T-helper 1 cell treated with Interleukin-12 subunit alpha and Interleukin-12 subunit beta and Interleukin-4 antibody, amounts not matched to agents 30 μg/mL and 1 μg/mL, for 36 hours (primary cell): ENCODE results near the gene CHAC1.

Experiments used
- H3K27ac Mint-ChIP-seq: one replicate; pipeline ENCODE4 v1.8.0; 2021; ENCODE audit warnings: mild to moderate bottlenecking, mixed read lengths
- H3K27me3 Mint-ChIP-seq: one replicate; pipeline ENCODE4 v1.8.0; 2021; ENCODE audit warnings: low read depth, mixed read lengths
- H3K36me3 Mint-ChIP-seq: one replicate; pipeline ENCODE4 v1.8.0; 2021; ENCODE audit warnings: low read depth, mixed read lengths
- H3K4me1 Mint-ChIP-seq: one replicate; pipeline ENCODE4 v1.8.0; 2021; ENCODE audit warnings: low read depth, mixed read lengths
- H3K4me3 Mint-ChIP-seq: one replicate; pipeline ENCODE4 v1.8.0; 2021; ENCODE audit warnings: mild to moderate bottlenecking, moderate library complexity, mixed read lengths
- H3K9me3 Mint-ChIP-seq: one replicate; pipeline ENCODE4 v1.8.0; 2021; ENCODE audit warnings: mixed read lengths

The CHAC1 gene

GRCh38 chr15:40929660-40930429 is 23.4 kb upstream of the CHAC1 start:
- peak overlapping the region; percentile 73 for H3K4me3 Mint-ChIP-seq
- peaks cover 37% of the 10 kb centered on the region for H3K4me1 Mint-ChIP-seq
- peak overlapping the region; percentile 6 for H3K27ac Mint-ChIP-seq
- no peaks in the 10 kb centered on the region for H3K36me3 Mint-ChIP-seq
- no peaks in the 10 kb centered on the region for H3K9me3 Mint-ChIP-seq
- H3K27me3 Mint-ChIP-seq: peaks cover 75% of the 10 kb centered on the region

GRCh38 chr15:40930430-40931299 is 22.6 kb upstream of the CHAC1 start:
- H3K27me3 Mint-ChIP-seq: peaks cover 69% of the 10 kb centered on the region
- H3K9me3 Mint-ChIP-seq: no peaks in the 10 kb centered on the region
- peak overlapping the region; percentile 73 for H3K4me3 Mint-ChIP-seq
- no peaks in the 10 kb centered on the region for H3K36me3 Mint-ChIP-seq
- peak overlapping the region; percentile 55 for H3K27ac Mint-ChIP-seq
- peaks cover 37% of the 10 kb centered on the region for H3K4me1 Mint-ChIP-seq

GRCh38 chr15:40931300-40932142 is 21.8 kb upstream of the CHAC1 start:
- Mint-ChIP-seq H3K27me3 (peaks cover 63% of the 10 kb centered on the region), H3K9me3 (no peaks in the 10 kb centered on the region), H3K36me3 (no peaks in the 10 kb centered on the region), H3K27ac (peak overlapping the region; percentile 55), H3K4me1 (peaks cover 36% of the 10 kb centered on the region), H3K4me3 (peak overlapping the region; percentile 73)

DNA sequence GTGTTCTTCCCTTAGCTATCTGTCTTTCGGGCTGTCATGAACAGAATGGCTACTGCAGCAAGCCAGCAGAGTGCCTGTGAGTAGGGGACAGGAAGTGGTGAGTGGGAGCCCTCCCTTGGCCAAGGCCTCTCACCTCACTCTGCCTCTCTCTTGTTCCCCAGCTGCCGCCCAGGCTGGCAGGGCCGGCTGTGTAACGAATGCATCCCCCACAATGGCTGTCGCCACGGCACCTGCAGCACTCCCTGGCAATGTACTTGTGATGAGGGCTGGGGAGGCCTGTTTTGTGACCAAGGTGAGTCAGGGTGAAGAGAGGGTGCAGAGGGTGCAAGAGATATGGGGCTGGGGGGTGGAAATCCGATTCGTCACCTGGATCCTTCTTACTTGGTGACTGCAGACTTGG is 21.1 kb upstream of the CHAC1 start:
- Mint-ChIP-seq H3K36me3 (no peaks in the 10 kb centered on the region), H3K4me3 (no peak overlapping the region), H3K4me1 (peaks cover 30% of the 10 kb centered on the region), H3K27me3 (peaks cover 57% of the 10 kb centered on the region), H3K9me3 (no peaks in the 10 kb centered on the region), H3K27ac (no peak overlapping the region)

DNA sequence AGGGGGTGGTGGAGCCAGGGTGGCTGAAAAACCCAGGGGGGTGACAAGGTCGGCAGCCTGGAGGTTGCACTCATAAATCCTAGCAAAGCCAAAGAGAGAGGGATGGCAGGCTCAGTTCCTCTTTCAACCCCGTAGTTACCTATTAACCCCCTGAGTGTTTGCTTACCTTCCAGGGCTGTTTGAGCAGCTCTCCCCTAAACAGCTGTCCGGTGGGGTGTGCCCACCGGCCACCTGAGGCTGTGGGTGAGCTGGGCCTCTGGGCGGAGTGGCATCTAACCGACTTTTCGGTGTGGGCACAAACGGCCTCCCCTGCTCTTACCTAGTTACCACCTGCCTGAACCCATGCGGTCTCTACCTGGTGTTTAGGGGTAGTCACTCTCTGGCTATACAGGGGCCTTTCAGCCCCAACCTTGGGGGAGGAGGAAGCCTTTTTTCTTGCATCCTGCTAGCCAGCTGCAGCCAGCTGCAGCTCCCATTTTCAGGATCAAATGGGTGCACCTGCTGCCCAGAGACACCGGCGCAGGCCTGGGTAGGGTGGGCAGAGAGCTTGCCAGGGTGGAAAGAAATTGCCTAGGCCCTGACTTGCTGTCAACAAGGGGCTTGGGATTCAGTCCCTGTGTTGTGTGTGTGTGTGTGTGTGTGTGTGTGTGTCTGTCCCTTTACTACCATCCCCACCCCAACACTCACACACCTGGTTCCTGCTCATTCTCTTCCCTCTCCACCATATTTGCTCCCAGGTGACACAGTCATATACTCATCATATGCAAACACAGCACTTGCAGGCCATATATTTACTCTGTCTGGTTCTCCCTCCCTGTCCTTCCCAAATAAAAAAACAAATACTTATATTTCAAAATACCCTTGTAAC is 20.4 kb upstream of the CHAC1 start:
- Mint-ChIP-seq H3K27me3 (peaks cover 53% of the 10 kb centered on the region), H3K27ac (no peak overlapping the region), H3K36me3 (no peaks in the 10 kb centered on the region), H3K4me1 (peaks cover 28% of the 10 kb centered on the region), H3K9me3 (no peaks in the 10 kb centered on the region), H3K4me3 (no peak overlapping the region)

- no peak overlapping the region for H3K27ac Mint-ChIP-seq
Measured at GRCh38 chr15:40933517-40933902, 19.8 kb upstream of the CHAC1 start.

GRCh38 chr15:40934457-40934856 is 18.8 kb upstream of the CHAC1 start:
- no peaks in the 10 kb centered on the region for H3K36me3 Mint-ChIP-seq
- H3K27ac Mint-ChIP-seq: no peak overlapping the region
- no peaks in the 10 kb centered on the region for H3K9me3 Mint-ChIP-seq
- H3K27me3 Mint-ChIP-seq: peaks cover 39% of the 10 kb centered on the region
- peaks cover 25% of the 10 kb centered on the region for H3K4me1 Mint-ChIP-seq
- no peak overlapping the region for H3K4me3 Mint-ChIP-seq

More at GRCh38 chr15:40933517-40933902, 19.8 kb upstream of the CHAC1 start:
- H3K27me3 Mint-ChIP-seq: peaks cover 48% of the 10 kb centered on the region
- peaks cover 27% of the 10 kb centered on the region for H3K4me1 Mint-ChIP-seq
- no peaks in the 10 kb centered on the region for H3K36me3 Mint-ChIP-seq
- H3K4me3 Mint-ChIP-seq: no peak overlapping the region
- no peaks in the 10 kb centered on the region for H3K9me3 Mint-ChIP-seq

DNA sequence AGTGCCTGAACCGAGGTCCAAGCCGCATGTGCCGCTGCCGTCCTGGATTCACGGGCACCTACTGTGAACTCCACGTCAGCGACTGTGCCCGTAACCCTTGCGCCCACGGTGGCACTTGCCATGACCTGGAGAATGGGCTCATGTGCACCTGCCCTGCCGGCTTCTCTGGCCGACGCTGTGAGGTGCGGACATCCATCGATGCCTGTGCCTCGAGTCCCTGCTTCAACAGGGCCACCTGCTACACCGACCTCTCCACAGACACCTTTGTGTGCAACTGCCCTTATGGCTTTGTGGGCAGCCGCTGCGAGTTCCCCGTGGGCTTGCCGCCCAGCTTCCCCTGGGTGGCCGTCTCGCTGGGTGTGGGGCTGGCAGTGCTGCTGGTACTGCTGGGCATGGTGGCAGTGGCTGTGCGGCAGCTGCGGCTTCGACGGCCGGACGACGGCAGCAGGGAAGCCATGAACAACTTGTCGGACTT is 17.0 kb upstream of the CHAC1 start:
- H3K27ac Mint-ChIP-seq: no peak overlapping the region

DNA sequence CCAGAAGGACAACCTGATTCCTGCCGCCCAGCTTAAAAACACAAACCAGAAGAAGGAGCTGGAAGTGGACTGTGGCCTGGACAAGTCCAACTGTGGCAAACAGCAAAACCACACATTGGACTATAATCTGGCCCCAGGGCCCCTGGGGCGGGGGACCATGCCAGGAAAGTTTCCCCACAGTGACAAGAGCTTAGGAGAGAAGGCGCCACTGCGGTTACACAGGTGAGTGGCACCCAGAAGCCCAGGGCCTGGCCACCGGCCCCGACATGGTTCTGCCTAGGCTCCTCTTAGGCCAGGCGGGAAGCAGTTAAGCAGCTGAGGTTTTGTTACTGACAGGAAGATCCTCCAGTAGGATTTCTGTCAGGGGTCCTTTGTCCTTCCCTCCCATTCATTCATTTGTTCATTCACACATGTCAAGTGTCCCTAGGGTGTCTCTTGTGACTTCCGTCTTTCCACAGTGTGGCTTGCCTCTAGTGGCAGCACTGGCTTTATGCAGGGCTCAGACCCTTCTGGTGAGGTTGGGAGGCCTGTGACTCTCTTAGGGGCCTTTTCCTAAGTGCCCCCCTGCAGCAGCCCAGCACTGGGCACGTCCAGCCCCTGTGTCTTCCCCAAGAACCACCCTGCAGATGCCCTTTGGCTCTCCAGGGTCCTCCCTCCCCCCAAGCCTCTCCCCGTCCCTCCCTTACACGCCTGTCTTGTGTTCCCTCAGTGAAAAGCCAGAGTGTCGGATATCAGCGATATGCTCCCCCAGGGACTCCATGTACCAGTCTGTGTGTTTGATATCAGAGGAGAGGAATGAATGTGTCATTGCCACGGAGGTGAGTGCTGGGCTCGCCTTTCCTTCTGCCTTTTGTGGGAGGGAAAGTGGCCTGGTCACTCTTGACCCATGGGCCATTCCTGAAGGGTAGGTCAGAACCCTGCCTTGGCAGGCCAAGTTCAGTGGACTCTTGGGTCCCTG is 16.3 kb upstream of the CHAC1 start:
- H3K9me3 Mint-ChIP-seq: no peaks in the 10 kb centered on the region
- H3K36me3 Mint-ChIP-seq: no peaks in the 10 kb centered on the region
- no peak overlapping the region for H3K4me3 Mint-ChIP-seq
- peaks cover 15% of the 10 kb centered on the region for H3K27me3 Mint-ChIP-seq
- H3K4me1 Mint-ChIP-seq: peaks cover 18% of the 10 kb centered on the region
- H3K27ac Mint-ChIP-seq: no peak overlapping the region

More for the DNA sequence above, 17.0 kb upstream of the CHAC1 start:
- Mint-ChIP-seq H3K4me3 (no peak overlapping the region), H3K4me1 (peaks cover 21% of the 10 kb centered on the region), H3K27me3 (peaks cover 22% of the 10 kb centered on the region), H3K9me3 (no peaks in the 10 kb centered on the region), H3K36me3 (no peaks in the 10 kb centered on the region)

DNA sequence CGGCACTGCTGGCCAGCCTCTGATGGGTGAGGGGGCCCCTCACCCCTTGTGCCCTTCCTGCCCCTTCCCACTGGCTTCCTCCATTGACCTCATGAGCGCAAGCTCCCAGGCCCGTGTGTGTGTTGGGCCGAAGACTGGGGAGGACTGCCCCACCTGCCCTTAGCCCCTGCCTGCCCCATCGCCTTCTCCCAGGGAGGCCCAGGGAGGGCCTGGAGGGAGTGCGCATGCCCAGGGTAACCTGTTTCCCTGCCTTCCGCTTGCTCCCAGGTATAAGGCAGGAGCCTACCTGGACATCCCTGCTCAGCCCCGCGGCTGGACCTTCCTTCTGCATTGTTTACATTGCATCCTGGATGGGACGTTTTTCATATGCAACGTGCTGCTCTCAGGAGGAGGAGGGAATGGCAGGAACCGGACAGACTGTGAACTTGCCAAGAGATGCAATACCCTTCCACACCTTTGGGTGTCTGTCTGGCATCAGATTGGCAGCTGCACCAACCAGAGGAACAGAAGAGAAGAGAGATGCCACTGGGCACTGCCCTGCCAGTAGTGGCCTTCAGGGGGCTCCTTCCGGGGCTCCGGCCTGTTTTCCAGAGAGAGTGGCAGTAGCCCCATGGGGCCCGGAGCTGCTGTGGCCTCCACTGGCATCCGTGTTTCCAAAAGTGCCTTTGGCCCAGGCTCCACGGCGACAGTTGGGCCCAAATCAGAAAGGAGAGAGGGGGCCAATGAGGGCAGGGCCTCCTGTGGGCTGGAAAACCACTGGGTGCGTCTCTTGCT is 15.3 kb upstream of the CHAC1 start:
- Mint-ChIP-seq H3K27me3 (peaks cover 10% of the 10 kb centered on the region), H3K4me3 (no peak overlapping the region), H3K9me3 (no peaks in the 10 kb centered on the region), H3K27ac (no peak overlapping the region), H3K4me1 (peaks cover 20% of the 10 kb centered on the region), H3K36me3 (no peaks in the 10 kb centered on the region)

GRCh38 chr15:40938536-40938870 is 14.8 kb upstream of the CHAC1 start:
- H3K27me3 Mint-ChIP-seq: peaks cover 5% of the 10 kb centered on the region

DNA sequence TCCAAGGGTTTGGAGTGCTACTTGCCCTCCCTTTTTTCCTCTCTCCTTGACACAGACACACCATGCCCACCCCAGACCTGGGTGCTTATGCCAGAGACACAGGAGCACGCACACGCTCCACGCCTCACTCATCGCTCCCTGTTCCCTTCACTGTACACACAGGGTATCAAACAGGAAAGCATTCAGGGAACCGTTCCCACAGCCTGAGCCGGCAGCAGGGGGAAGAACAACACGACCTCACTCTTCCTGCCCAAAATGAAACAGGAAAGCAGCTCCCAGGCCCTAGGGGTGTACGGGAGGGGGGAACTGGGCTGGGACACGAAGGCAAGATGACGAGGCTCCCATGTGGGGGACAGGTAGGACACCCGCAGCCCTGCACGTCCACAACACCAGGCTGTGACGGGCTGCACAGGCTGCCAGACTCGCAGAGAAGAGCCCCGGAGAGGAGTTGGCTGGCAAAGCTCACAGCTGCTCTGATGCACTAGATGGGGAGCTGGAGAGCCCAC is 12.9 kb upstream of the CHAC1 start:
- Mint-ChIP-seq H3K4me3 (peak overlapping the region; percentile 25), H3K4me1 (peaks cover 24% of the 10 kb centered on the region), H3K9me3 (no peaks in the 10 kb centered on the region), H3K36me3 (no peaks in the 10 kb centered on the region), H3K27ac (peak overlapping the region; percentile 47), H3K27me3 (no peaks in the 10 kb centered on the region)

More at GRCh38 chr15:40938536-40938870, 14.8 kb upstream of the CHAC1 start:
- H3K4me3 Mint-ChIP-seq: no peak overlapping the region
- no peaks in the 10 kb centered on the region for H3K9me3 Mint-ChIP-seq
- H3K4me1 Mint-ChIP-seq: peaks cover 22% of the 10 kb centered on the region
- no peak overlapping the region for H3K27ac Mint-ChIP-seq
- H3K36me3 Mint-ChIP-seq: no peaks in the 10 kb centered on the region
